A549 (cell line): ENCODE results near the gene PRXL2A.

Experiments
- CBX2 ChIP-seq: fragments of 200-600 bp; sonication (generic); IDR thresholded peaks from 2 replicates; pipeline ENCODE4 v1.6.1; 2016; ENCODE audit warnings: low read depth, mild to moderate bottlenecking, borderline replicate concordance
- CEBPB ChIP-seq, 2 experiments: fragments of >200 bp in 1 of 2; sonication (Bioruptor Twin) in 1 of 2; formaldehyde crosslinking in 1 of 2; IDR thresholded peaks; 2 replicates each; pipeline ENCODE4 v1.6.1; 2012 to 2016
- CHD2 ChIP-seq: fragments of 150-350 bp; IDR thresholded peaks from 2 replicates; pipeline ENCODE4 v1.6.1; 2014; ENCODE audit warnings: low read length; ENCODE audit not compliant: partially characterized antibody
- CHD4 ChIP-seq: fragments of 200-600 bp; sonication (generic); IDR thresholded peaks from 2 replicates; pipeline ENCODE4 v1.6.1; 2016; ENCODE audit warnings: antibody characterized with exemption, mild to moderate bottlenecking, borderline replicate concordance
- CTCF ChIP-seq: fragments of >200 bp; sonication (Bioruptor Twin); formaldehyde crosslinking; IDR thresholded peaks from 3 replicates; pipeline ENCODE4 v1.5.1; 2016
- HMGXB4 ChIP-seq: fragments of 250-450 bp; sonication (Bioruptor Pico); IDR thresholded peaks from 2 replicates; pipeline ENCODE4 v1.5.0; 2021; ENCODE audit warnings: mild to moderate bottlenecking, moderate library complexity, borderline replicate concordance
- MYC ChIP-seq: IDR thresholded peaks from 2 replicates; pipeline ENCODE4 v1.6.1; 2012; ENCODE audit warnings: mild to moderate bottlenecking, inconsistent platforms, low read length, improper control_type of control experiment, borderline replicate concordance
- NPAS2 ChIP-seq: fragments of 250-450 bp; sonication (Bioruptor Pico); IDR thresholded peaks from 2 replicates; pipeline ENCODE4 v1.8.0; 2022; ENCODE audit warnings: mild to moderate bottlenecking, moderate library complexity, borderline replicate concordance
- PHF8 ChIP-seq: fragments of 200-600 bp; sonication (generic); IDR thresholded peaks from 2 replicates; pipeline ENCODE4 v1.6.1; 2016; ENCODE audit warnings: low read depth, mild to moderate bottlenecking, antibody characterized with exemption, moderate library complexity, borderline replicate concordance
- POLR2A ChIP-seq: IDR thresholded peaks from 2 replicates; pipeline ENCODE4 v1.6.1; 2012; ENCODE audit warnings: mild to moderate bottlenecking, low read length
- RAD21 ChIP-seq, 2 experiments: fragments of >200 bp in 1 of 2; sonication (Bioruptor Twin) in 1 of 2; formaldehyde crosslinking in 1 of 2; IDR thresholded peaks in 1 of 2; conservative IDR thresholded peaks in 1 of 2; 2 replicates in 1 of 2; 3 replicates in 1 of 2; pipeline ENCODE4 v1.6.1; 2012 to 2018; ENCODE audit warnings: inconsistent platforms in 1 of 2
- ZC3H11A ChIP-seq: fragments of 450-650 bp; IDR thresholded peaks from 2 replicates; pipeline ENCODE4 v1.6.1; 2014; ENCODE audit warnings: antibody characterized with exemption, mild to moderate bottlenecking

- TF ChIP-seq POLR2A = no peak
- TF ChIP-seq CHD2 = no peak
- no peak for TF ChIP-seq CTCF
- no peak for TF ChIP-seq CBX2
- TF ChIP-seq MYC = no peak
- no peak for TF ChIP-seq CHD4
- no peak for TF ChIP-seq HMGXB4
- no peak for TF ChIP-seq ZC3H11A
- TF ChIP-seq RAD21 (conservative IDR thresholded peaks at IDR 0.05 in 1 of 2, IDR thresholded peaks at IDR 0.05 in 1 of 2) = no peak
- no peak for TF ChIP-seq PHF8
- TF ChIP-seq NPAS2 (CRISPR knock-in tag) = no peak
- TF ChIP-seq CEBPB (IDR thresholded peaks at IDR 0.05) = no peak
Measured at GRCh38 chr10:80462299-80462980, 54.1 kb downstream of the PRXL2A start.
